Measurements from ENCODE around the gene IFNG-AS1. TPM values are rescaled to one million over a fixed set of nuclear protein-coding genes. Genes with fewer than 3 reads are reported as not detected.

IFNG-AS1 gene
- total RNA-seq, 1 experiment from 2014 or later: not detected

DNA sequence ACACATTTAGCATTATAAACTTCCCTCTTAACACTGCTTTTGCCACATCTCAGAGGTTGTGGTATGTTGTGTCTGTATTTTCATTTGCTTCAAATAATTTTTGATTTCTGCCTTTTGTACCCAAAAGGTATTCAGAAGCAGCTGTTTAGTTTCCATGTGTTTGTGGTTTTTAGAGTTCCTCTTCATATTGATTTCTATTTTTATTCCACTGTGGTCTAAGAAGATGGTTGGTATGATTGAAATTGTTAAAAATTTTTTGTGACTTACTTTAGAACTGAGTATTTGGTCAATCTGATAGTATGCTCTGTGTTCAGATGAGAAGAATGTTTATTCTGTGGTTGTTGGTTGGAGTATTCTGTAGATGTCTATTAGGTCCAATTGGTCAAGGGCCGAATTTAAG is 76.4 kb downstream of the IFNG-AS1 start:
- ATAC-seq: no peak
- no peak overlapping the region for H3K4me2 ChIP-seq (ENCODE audit: low read length)
- no peaks in the 10 kb centered on the region for H3K36me3 ChIP-seq (ENCODE audit: control insufficient read depth in 1 of 2, insufficient read depth in 2 of 2, low read length in 2 of 2)
- no peaks in the 10 kb centered on the region for H3K79me2 ChIP-seq (ENCODE audit: insufficient read depth, low read length)
- TF ChIP-seq TCF7L2 (IDR thresholded peaks at IDR 0.05; ENCODE audit: borderline replicate concordance, extremely low read depth, insufficient read depth, insufficient read length) (no peak), EZH2 (IDR thresholded peaks at IDR 0.05) (no peak), ELF1 (IDR thresholded peaks at IDR 0.05; ENCODE audit: borderline replicate concordance, low read depth) (no peak), POLR2A (IDR thresholded peaks at IDR 0.05; ENCODE audit: borderline replicate concordance, extremely low read depth, insufficient read depth, insufficient read length) (no peak), SIN3A (IDR thresholded peaks at IDR 0.05; ENCODE audit: low read depth) (no peak), CEBPB (IDR thresholded peaks at IDR 0.05; ENCODE audit: low read depth) (no peak)
- TF ChIP-seq, protein P1, sequence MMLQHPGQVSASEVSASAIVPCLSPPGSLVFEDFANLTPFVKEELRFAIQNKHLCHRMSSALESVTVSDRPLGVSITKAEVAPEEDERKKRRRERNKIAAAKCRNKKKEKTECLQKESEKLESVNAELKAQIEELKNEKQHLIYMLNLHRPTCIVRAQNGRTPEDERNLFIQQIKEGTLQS (IDR thresholded peaks at IDR 0.05): no peak
- TF ChIP-seq, protein P2, sequence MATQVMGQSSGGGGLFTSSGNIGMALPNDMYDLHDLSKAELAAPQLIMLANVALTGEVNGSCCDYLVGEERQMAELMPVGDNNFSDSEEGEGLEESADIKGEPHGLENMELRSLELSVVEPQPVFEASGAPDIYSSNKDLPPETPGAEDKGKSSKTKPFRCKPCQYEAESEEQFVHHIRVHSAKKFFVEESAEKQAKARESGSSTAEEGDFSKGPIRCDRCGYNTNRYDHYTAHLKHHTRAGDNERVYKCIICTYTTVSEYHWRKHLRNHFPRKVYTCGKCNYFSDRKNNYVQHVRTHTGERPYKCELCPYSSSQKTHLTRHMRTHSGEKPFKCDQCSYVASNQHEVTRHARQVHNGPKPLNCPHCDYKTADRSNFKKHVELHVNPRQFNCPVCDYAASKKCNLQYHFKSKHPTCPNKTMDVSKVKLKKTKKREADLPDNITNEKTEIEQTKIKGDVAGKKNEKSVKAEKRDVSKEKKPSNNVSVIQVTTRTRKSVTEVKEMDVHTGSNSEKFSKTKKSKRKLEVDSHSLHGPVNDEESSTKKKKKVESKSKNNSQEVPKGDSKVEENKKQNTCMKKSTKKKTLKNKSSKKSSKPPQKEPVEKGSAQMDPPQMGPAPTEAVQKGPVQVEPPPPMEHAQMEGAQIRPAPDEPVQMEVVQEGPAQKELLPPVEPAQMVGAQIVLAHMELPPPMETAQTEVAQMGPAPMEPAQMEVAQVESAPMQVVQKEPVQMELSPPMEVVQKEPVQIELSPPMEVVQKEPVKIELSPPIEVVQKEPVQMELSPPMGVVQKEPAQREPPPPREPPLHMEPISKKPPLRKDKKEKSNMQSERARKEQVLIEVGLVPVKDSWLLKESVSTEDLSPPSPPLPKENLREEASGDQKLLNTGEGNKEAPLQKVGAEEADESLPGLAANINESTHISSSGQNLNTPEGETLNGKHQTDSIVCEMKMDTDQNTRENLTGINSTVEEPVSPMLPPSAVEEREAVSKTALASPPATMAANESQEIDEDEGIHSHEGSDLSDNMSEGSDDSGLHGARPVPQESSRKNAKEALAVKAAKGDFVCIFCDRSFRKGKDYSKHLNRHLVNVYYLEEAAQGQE (IDR thresholded peaks at IDR 0.05; ENCODE audit: low read depth): no peak
- H3K4me3 ChIP-seq (replicated peaks in 1 of 2; ENCODE audit: low read depth in 1 of 2, low read length in 2 of 2): no peak overlapping the region
- H2AFZ ChIP-seq (ENCODE audit: low read depth, low read length, poor library complexity, severe bottlenecking): no peak overlapping the region
- no peak for DNase-seq (ENCODE audit: low read depth, low spot score)
- H3K9ac ChIP-seq (ENCODE audit: low read length): no peak overlapping the region
- no TSS peak for BruUV-seq (replicated peaks)
- H3K4me1 ChIP-seq (ENCODE audit: control insufficient read depth in 1 of 2, insufficient read depth in 2 of 2, low read length in 2 of 2): no peaks in the 10 kb centered on the region
- POLR2A ChIA-PET: no interaction called here
- RAD21 ChIA-PET (ENCODE audit: low non-redundant PET in 1 of 2, low total read pairs in 2 of 2, uncharacterized antibody in 2 of 2, unreplicated experiment in 2 of 2): no interaction called here
- H3K27ac ChIP-seq (ENCODE audit: low read depth, low read length): no peak overlapping the region
- intact Hi-C loops (cut with micrococcal nuclease): no loop called here
- no peaks in the 10 kb centered on the region for H4K20me1 ChIP-seq (ENCODE audit: insufficient read depth)
- no peaks in the 10 kb centered on the region for H3K9me3 ChIP-seq (ENCODE audit: control insufficient read depth in 1 of 2, insufficient read depth in 1 of 2, low read depth in 1 of 2, low read length in 2 of 2)
- CTCF ChIA-PET: no interaction called here
- no peaks in the 10 kb centered on the region for H3K27me3 ChIP-seq (ENCODE audit: insufficient read depth, low read length)
- H3K9me2 ChIP-seq (ENCODE audit: insufficient read depth): no peaks in the 10 kb centered on the region
